Heart left ventricle (tissue), 13 donors: ENCODE data around the gene BET1L.

ENCODE experiments used
- CTCF ChIP-seq, 12 donors: fragments of 200-600 bp; sonication (generic) in 4 of 12; IDR thresholded peaks; one replicate each; pipeline versions ENCODE4 v1.5.0 to v1.8.0; 2018 to 2022; ENCODE audit warnings: antibody characterized with exemption in 12 of 12, mild to moderate bottlenecking in 5 of 12
- POLR2A ChIP-seq, 2 donors: fragments of 450-650 bp; IDR thresholded peaks; one replicate each; pipeline ENCODE4 v1.6.1; 2017; ENCODE audit warnings: antibody characterized with exemption in 2 of 2, mild to moderate bottlenecking in 2 of 2, moderate library complexity in 2 of 2
- donor health status: ischemic (EF 13 %, LVEDD 7.1; RV severe dilation, severe dysfunction).
- donor health status: DM: no; HTN: yes; CAD: no.
- donor health status: DM: no; HTN: no; CAD: no.
- donor health status: ischemic (EF 25% LVEDD 6.9; RV normal size, moderate dysfunction).
- donor health status: ischemic (EF 25% LVEDD 5.7; RV mildly dilated, moderate dysfunction).
- donor health status: ischemic (EF 35%, LVEDD 5.7; RV mildly dilated, moderate dysfunction).
- donor health status: nonischemic (EF 11% LVEDD 7.7; RV severe dilation, severe dysfunction).
- donor health status: DM: yes; HTN: yes; CAD: no.
- donor health status: PGD.
- donor health status: ischemic (EF 29% LVEDD 5.4; RV normal size, mild dysfunction).
- donor health status: nonischemic (EF 23%, LVEDD 6.1; RV moderate dilation, normal function).

GRCh38 chr11:196786-197731 is 10.1 kb downstream of the BET1L start:
- no peak for TF ChIP-seq CTCF (IDR thresholded peaks at IDR 0.05)
- no peak for TF ChIP-seq POLR2A (IDR thresholded peaks at IDR 0.05)
